CD4-positive, alpha-beta T cell (primary cell): ENCODE measurements around the gene PLCH2. TPM values are rescaled to one million over a fixed set of nuclear protein-coding genes. Genes with fewer than 3 reads are reported as not detected.

ENCODE experiments used
- ATAC-seq: fragments of 200-7000 bp; cut with Tn5 transposase; one replicate; pipeline ENCODE4 v1.10.0; 2022; ENCODE audit warnings: mild to moderate bottlenecking; ENCODE audit not compliant: poor library complexity
- CTCF ChIA-PET: fragments of 350-600 bp; sonication (Branson Sonifier 250); formaldehyde crosslinking; loops from one replicate; lab custom pipeline; 2021; ENCODE audit warnings: antibody characterized with exemption, inconsistent platforms; lab: Charles Lee
- POLR2A ChIA-PET: fragments of 350-600 bp; sonication (Branson Sonifier 250); formaldehyde crosslinking; loops from one replicate; lab custom pipeline; 2021; ENCODE audit warnings: antibody characterized with exemption, inconsistent platforms; lab: Charles Lee
- DNase-seq, 14 experiments: peaks; one replicate each; pipeline ENCODE4 v3.0.0-alpha.2; 2013 to 2020; ENCODE audit warnings: mixed read lengths in 2 of 14
- H3K27ac ChIP-seq, 2 donors: one replicate each; pipeline versions ENCODE4 v1.5.1 to v1.7.0; 2013; ENCODE audit warnings: low read length in 2 of 2, low read depth in 1 of 2, mild to moderate bottlenecking in 1 of 2
- H3K27me3 ChIP-seq, 2 experiments: 1 replicate in 1 of 2; 2 replicates in 1 of 2; pipeline versions ENCODE4 v1.6.1 to v1.7.0; 2013; ENCODE audit warnings: low read length in 2 of 2, control low read depth in 1 of 2, mild to moderate bottlenecking in 1 of 2, moderate library complexity in 1 of 2; ENCODE audit not compliant: insufficient read depth in 2 of 2, control insufficient read depth in 1 of 2
- H3K36me3 ChIP-seq: one replicate; pipeline ENCODE4 v1.6.1; 2013; ENCODE audit warnings: low read length, control low read depth; ENCODE audit not compliant: insufficient read depth
- H3K4me1 ChIP-seq: one replicate; pipeline ENCODE4 v1.6.1; 2013; ENCODE audit warnings: low read length, control low read depth; ENCODE audit not compliant: insufficient read depth
- H3K4me3 ChIP-seq: one replicate; pipeline ENCODE4 v1.5.1; 2013; ENCODE audit warnings: mild to moderate bottlenecking, low read length, moderate library complexity
- H3K9me3 ChIP-seq, 2 experiments: 1 replicate in 1 of 2; 2 replicates in 1 of 2; pipeline versions ENCODE4 v1.6.1 to v1.7.0; 2013; ENCODE audit warnings: low read length in 2 of 2, mild to moderate bottlenecking in 2 of 2, control low read depth in 1 of 2, moderate library complexity in 1 of 2; ENCODE audit not compliant: control insufficient read depth in 1 of 2, insufficient read depth in 1 of 2
- H3K27ac Mint-ChIP-seq: one replicate; pipeline ENCODE4 v1.8.0; 2020; ENCODE audit warnings: mixed read lengths
- H3K27me3 Mint-ChIP-seq: one replicate; pipeline ENCODE4 v1.8.0; 2021; ENCODE audit warnings: mixed read lengths
- H3K36me3 Mint-ChIP-seq: one replicate; pipeline ENCODE4 v1.8.0; 2021; ENCODE audit warnings: low read depth, mixed read lengths
- H3K4me1 Mint-ChIP-seq: one replicate; pipeline ENCODE4 v1.8.0; 2021; ENCODE audit warnings: low read depth, mixed read lengths
- H3K4me3 Mint-ChIP-seq: one replicate; pipeline ENCODE4 v1.8.0; 2020; ENCODE audit warnings: mild to moderate bottlenecking, mixed read lengths
- H3K9me3 Mint-ChIP-seq: one replicate; pipeline ENCODE4 v1.8.0; 2020; ENCODE audit warnings: mixed read lengths
- CTCF ChIP-seq: fragments of 200-600 bp; IDR thresholded peaks from one replicate; pipeline ENCODE4 v1.8.0; 2022; ENCODE audit warnings: antibody characterized with exemption, mild to moderate bottlenecking
- intact Hi-C, 2 experiments: fragments of 100-400 bp; cut with DNase I in 1 of 2; cut with micrococcal nuclease in 1 of 2; formaldehyde crosslinking; loops; one replicate each; pipeline versions ENCODE4 v1.15.1 to v1.9.0; 2023 to 2025; cut with DNase I, micrococcal nuclease
- total RNA-seq, 174 experiments: library from RNA in 2 of 174; stranded (reverse) in 2 of 174; gene quantifications; one replicate each; pipeline ENCODE4 v1.2.3 and lab custom pipeline; 2021 to 2026

The PLCH2 gene
- total RNA-seq, 2 experiments from 2014 or later: 47.6 to 48.1 TPM

GRCh38 chr1:2506901-2507565, 30.9 kb downstream of the PLCH2 start:
- Histone ChIP-seq H3K4me3 (no peak overlapping the region), H3K27ac (no peak overlapping the region), H3K27me3 (no peaks in the 10 kb centered on the region), H3K4me1 (no peaks in the 10 kb centered on the region), H3K9me3 (peaks cover 0 to 6% of the 10 kb centered on the region in 2 experiments), H3K36me3 (peaks cover 41% of the 10 kb centered on the region)
- H3K4me1 Mint-ChIP-seq: no peaks in the 10 kb centered on the region
- H3K4me3 Mint-ChIP-seq: no peak overlapping the region
- POLR2A ChIA-PET: interaction anchor here (0.6 to 2.1 kb wide), 4 partner anchors 17 to 857 kb away, joined by 3 to 6 read pairs (median 4); partner anchors contain the start of gene PANK4
- no peak overlapping the region for H3K27ac Mint-ChIP-seq
- H3K9me3 Mint-ChIP-seq: no peaks in the 10 kb centered on the region
- H3K36me3 Mint-ChIP-seq: peaks cover 32% of the 10 kb centered on the region
- intact Hi-C loops: no loop called here
- H3K27me3 Mint-ChIP-seq: no peaks in the 10 kb centered on the region
- no peak for TF ChIP-seq CTCF
- no peak for ATAC-seq
- DNase-seq: no peak
- CTCF ChIA-PET: interaction anchor here (0.5 kb wide), 1 partner anchor 441 kb away, joined by 4 read pairs; no protein-coding TSS in a partner anchor

- ATAC-seq: no peak
- no peaks in the 10 kb centered on the region for H3K27me3 Mint-ChIP-seq
- Histone ChIP-seq H3K4me1 (no peaks in the 10 kb centered on the region), H3K27ac (no peak overlapping the region), H3K36me3 (peaks cover 48% of the 10 kb centered on the region), H3K4me3 (no peak overlapping the region), H3K27me3 (no peaks in the 10 kb centered on the region), H3K9me3 (peaks cover 0 to 6% of the 10 kb centered on the region in 2 experiments)
- peaks cover 39% of the 10 kb centered on the region for H3K36me3 Mint-ChIP-seq
- ChIA-PET POLR2A (interaction anchor here (0.6 to 1.3 kb wide), 2 partner anchors 16 to 858 kb away, joined by 3 to 4 read pairs; no protein-coding TSS in a partner anchor), CTCF (no interaction called here)
- no peak for DNase-seq
- H3K4me1 Mint-ChIP-seq: no peaks in the 10 kb centered on the region
- no peak overlapping the region for H3K27ac Mint-ChIP-seq
- intact Hi-C loops: no loop called here
- no peak for TF ChIP-seq CTCF
- H3K9me3 Mint-ChIP-seq: no peaks in the 10 kb centered on the region
- no peak overlapping the region for H3K4me3 Mint-ChIP-seq
Measured at GRCh38 chr1:2507744-2508155, 31.7 kb downstream of the PLCH2 start.

GRCh38 chr1:2508180-2508579, 32.1 kb downstream of the PLCH2 start:
- CTCF ChIA-PET: no interaction called here
- no peaks in the 10 kb centered on the region for H3K27me3 Mint-ChIP-seq

More at GRCh38 chr1:2508180-2508579, 32.1 kb downstream of the PLCH2 start:
- intact Hi-C loops: no loop called here
- Mint-ChIP-seq H3K4me3 (no peak overlapping the region), H3K9me3 (no peaks in the 10 kb centered on the region), H3K4me1 (no peaks in the 10 kb centered on the region), H3K27ac (no peak overlapping the region), H3K36me3 (peaks cover 39% of the 10 kb centered on the region)
- no peak for TF ChIP-seq CTCF
- Histone ChIP-seq H3K4me3 (no peak overlapping the region), H3K4me1 (no peaks in the 10 kb centered on the region), H3K27ac (no peak overlapping the region), H3K36me3 (peaks cover 52% of the 10 kb centered on the region), H3K9me3 (peaks cover 0 to 1% of the 10 kb centered on the region in 2 experiments), H3K27me3 (no peaks in the 10 kb centered on the region)
- POLR2A ChIA-PET: no interaction called here
- ATAC-seq (no peak), DNase-seq (no peak)
